K562 (cell line): Measurements from ENCODE around the gene CD47. TPM values are rescaled to one million over a fixed set of nuclear protein-coding genes. Genes with fewer than 3 reads are reported as not detected.
A peak's percentile ranks its signal among the peaks of the same experiment; 100 is the strongest.

Source experiments
- BRCA1 ChIP-seq, 2 experiments: fragments of 450-650 bp in 1 of 2; sonication (generic) in 1 of 2; formaldehyde crosslinking in 1 of 2; IDR thresholded peaks; 2 replicates each; pipeline versions ENCODE4 v1.5.0 to v1.6.1; 2017 to 2020; ENCODE audit warnings: mild to moderate bottlenecking in 1 of 2, missing genetic modification reagents in 1 of 2
- CBFA2T2 ChIP-seq: fragments of 450-650 bp; conservative IDR thresholded peaks from 2 replicates; pipeline ENCODE4 v1.6.1; 2017; ENCODE audit warnings: mild to moderate bottlenecking
- EHMT2 ChIP-seq: fragments of 450-650 bp; IDR thresholded peaks from 2 replicates; pipeline ENCODE4 v1.6.1; 2018; ENCODE audit warnings: antibody characterized with exemption
- EZH2 ChIP-seq: IDR thresholded peaks from 2 replicates; pipeline ENCODE4 v1.6.1; 2012; ENCODE audit warnings: low read depth, mild to moderate bottlenecking, inconsistent platforms, low read length, borderline replicate concordance
- GATAD2A ChIP-seq: fragments of 450-650 bp; IDR thresholded peaks from 2 replicates; pipeline ENCODE4 v1.6.1; 2017
- GMEB1 ChIP-seq: fragments of 250-450 bp; sonication (Bioruptor Pico); IDR thresholded peaks from 2 replicates; pipeline ENCODE4 v1.4.0; 2020; ENCODE audit warnings: mild to moderate bottlenecking
- HNRNPH1 ChIP-seq: fragments of 200-400 bp; formaldehyde crosslinking; optimal IDR thresholded peaks from 2 replicates; pipeline ENCODE3; 2017; ENCODE audit warnings: low read depth, mild to moderate bottlenecking, low read length, moderate library complexity
- KHSRP ChIP-seq: fragments of 450-650 bp; IDR thresholded peaks from 2 replicates; pipeline ENCODE4 v1.6.1; 2017
- MECOM ChIP-seq: fragments of 250-450 bp; sonication (Bioruptor Pico); IDR thresholded peaks from 2 replicates; pipeline ENCODE4 v1.8.0; 2022; ENCODE audit warnings: inconsistent platforms
- NBN ChIP-seq: fragments of 450-650 bp; IDR thresholded peaks from 2 replicates; pipeline ENCODE4 v1.6.1; 2016; ENCODE audit warnings: low read depth, mild to moderate bottlenecking
- NONO ChIP-seq, 2 experiments: fragments of 200-400 bp in 1 of 2; fragments of 450-650 bp in 1 of 2; formaldehyde crosslinking in 1 of 2; IDR thresholded peaks; 2 replicates each; pipeline ENCODE4 v1.6.1; 2017; ENCODE audit warnings: low read depth in 2 of 2, mild to moderate bottlenecking in 2 of 2, moderate library complexity in 2 of 2, low read length in 1 of 2
- NRF1 ChIP-seq, 2 experiments: fragments of 450-650 bp; IDR thresholded peaks in 1 of 2; conservative IDR thresholded peaks in 1 of 2; 2 replicates each; pipeline ENCODE4 v1.6.1; 2014; ENCODE audit warnings: mild to moderate bottlenecking in 2 of 2
- NUFIP1 ChIP-seq: fragments of 450-650 bp; IDR thresholded peaks from 2 replicates; pipeline ENCODE4 v1.6.1; 2018; ENCODE audit not compliant: partially characterized antibody
- PHF20 ChIP-seq: fragments of 450-650 bp; IDR thresholded peaks from 2 replicates; pipeline ENCODE4 v1.6.1; 2018; ENCODE audit not compliant: partially characterized antibody
- POLR2AphosphoS2 ChIP-seq: IDR thresholded peaks from 2 replicates; pipeline ENCODE4 v1.6.1; 2012; ENCODE audit warnings: low read length, improper control_type of control experiment
- PTRF ChIP-seq: fragments of 450-650 bp; IDR thresholded peaks from 2 replicates; pipeline ENCODE4 v1.6.1; 2016; ENCODE audit warnings: mild to moderate bottlenecking, missing genetic modification characterization, missing compliant biosample characterization
- RBM25 ChIP-seq: fragments of 200-400 bp; formaldehyde crosslinking; IDR thresholded peaks from 2 replicates; pipeline ENCODE4 v1.6.1; 2018; ENCODE audit warnings: low read length, low read depth, moderate library complexity; ENCODE audit not compliant: severe bottlenecking
- RNF219 ChIP-seq: fragments of 250-450 bp; sonication (Bioruptor Pico); IDR thresholded peaks from 2 replicates; pipeline ENCODE4 v1.5.0; 2022; ENCODE audit warnings: mild to moderate bottlenecking
- SRSF1 ChIP-seq: fragments of 200-400 bp; formaldehyde crosslinking; IDR thresholded peaks from 2 replicates; pipeline ENCODE4 v1.6.1; 2017; ENCODE audit warnings: mild to moderate bottlenecking, low read depth, low read length, moderate library complexity
- STAT5B ChIP-seq: fragments of 250-450 bp; sonication (Bioruptor Pico); IDR thresholded peaks from 2 replicates; pipeline ENCODE4 v1.8.0; 2021; ENCODE audit warnings: mild to moderate bottlenecking, inconsistent platforms
- SUPT5H ChIP-seq: fragments of 450-650 bp; IDR thresholded peaks from 2 replicates; pipeline ENCODE4 v1.6.1; 2016
- ZNF354B ChIP-seq: fragments of 250-450 bp; sonication (Bioruptor Pico); IDR thresholded peaks from 2 replicates; pipeline ENCODE4 v1.4.0; 2020
- ZNF395 ChIP-seq: fragments of 200-800 bp; sonication (Bioruptor generic); IDR thresholded peaks from 2 replicates; pipeline ENCODE4 v1.6.1; 2017; ENCODE audit warnings: missing genetic modification characterization, missing compliant biosample characterization
- ZNF57 ChIP-seq: fragments of 450-650 bp; formaldehyde crosslinking; IDR thresholded peaks from 2 replicates; pipeline ENCODE4 v1.4.0; 2020; ENCODE audit warnings: mild to moderate bottlenecking, moderate library complexity
- ZNF589 ChIP-seq: fragments of 200-800 bp; sonication (Bioruptor generic); IDR thresholded peaks from 2 replicates; pipeline ENCODE4 v1.6.1; 2016; ENCODE audit warnings: low read depth, missing genetic modification characterization, missing compliant biosample characterization
- ZNF644 ChIP-seq: fragments of 200-800 bp; sonication (Bioruptor generic); IDR thresholded peaks from 2 replicates; pipeline ENCODE4 v1.6.1; 2016; ENCODE audit warnings: low read depth, missing genetic modification characterization, missing compliant biosample characterization
- ZNF785 ChIP-seq: fragments of 250-450 bp; sonication (Bioruptor Pico); IDR thresholded peaks from 2 replicates; pipeline ENCODE4 v1.4.0; 2020; ENCODE audit warnings: mild to moderate bottlenecking
- polyA plus RNA-seq, 8 experiments: library from polyadenylated mRNA; depleted of rRNA in 4 of 8; stranded (reverse) in 5 of 8; unstranded in 3 of 8; fragments of >200 nt; fragmentation: Nextera tagmentation in 2 of 8; fragmentation: Illumina TruSeq in 1 of 8; extraction: Ambion mirVana in 2 of 8; extraction: Trizol in 1 of 8; gene quantifications; 2 replicates each; pipeline versions ENCODE4 v1.2.1 to v1.2.3, GENCODE V29; 2011 to 2014; ENCODE audit warnings: inconsistent platforms in 1 of 8, missing spikeins in 1 of 8
- total RNA-seq, 7 experiments: library from RNA; depleted of rRNA in 6 of 7; stranded (reverse); fragments of >200 nt in 6 of 7; fragmentation: Illumina TruSeq in 2 of 7; extraction: Trizol in 2 of 7; gene quantifications; 2 replicates each; pipeline versions ENCODE4 v1.2.1 to v1.2.3, GENCODE V29; 2011 to 2021; ENCODE audit warnings: low replicate concordance in 1 of 7

Gene CD47
- total and polyA plus RNA-seq, 9 of the 15 experiments (the other 6 are each of a cell fraction or from before 2014, with no cell fraction given), result 10.2 to 62.6 (median 36.3) TPM

DNA sequence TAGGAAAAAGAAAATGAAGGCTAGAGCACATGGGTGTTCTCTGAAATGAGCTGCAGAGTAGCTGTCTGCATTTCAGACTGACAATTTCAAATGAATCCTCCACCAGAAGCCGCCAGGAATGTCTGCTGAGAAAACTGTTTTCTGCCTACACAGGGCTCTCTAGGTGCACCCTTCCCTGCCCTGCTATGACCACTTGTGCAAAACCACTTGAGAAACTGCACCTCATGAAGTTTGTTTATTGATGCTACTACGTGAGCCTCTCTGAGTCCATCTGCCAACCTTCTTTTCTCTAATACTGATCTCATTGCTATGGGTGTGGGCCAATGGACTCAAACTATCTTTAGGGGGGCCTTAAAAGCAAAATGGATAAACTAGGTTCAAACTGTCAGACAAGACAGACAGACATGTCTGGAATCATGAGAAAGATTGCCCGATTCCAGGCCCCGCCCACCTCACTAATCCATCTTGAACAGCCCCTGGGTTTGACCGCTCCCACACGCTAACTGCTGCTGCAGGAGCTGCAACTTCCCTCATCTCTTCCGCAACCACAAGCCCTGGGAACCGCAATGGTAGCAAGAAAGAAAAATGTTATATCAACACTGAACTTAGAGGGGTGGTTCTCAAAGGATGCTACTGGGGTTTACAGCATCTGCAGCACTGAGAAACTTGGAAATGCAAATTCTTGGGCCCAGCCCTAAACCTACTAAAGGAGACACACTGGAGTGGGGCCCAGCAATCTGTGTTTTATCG is 9.0 kb upstream of the CD47 start (continued):
- TF ChIP-seq SRSF1 (no peak), RBM25 (no peak), KHSRP (no peak), ZNF589 (no peak; the same call in 1 of the 2 replicates), BRCA1 (IDR thresholded peaks at IDR 0.05) (no peak), BRCA1 (CRISPR knock-in tag; IDR thresholded peaks at IDR 0.05) (no peak), SUPT5H (no peak), NRF1 (conservative IDR thresholded peaks at IDR 0.05 in 1 of 2, IDR thresholded peaks at IDR 0.05 in 1 of 2) (no peak), RNF219 (CRISPR knock-in tag) (no peak), POLR2AphosphoS2 (no peak), EZH2 (no peak), GATAD2A (no peak), STAT5B (no peak), ZNF644 (tag) (no peak), PTRF (tag) (no peak), ZNF57 (no peak), NUFIP1 (no peak), EHMT2 (no peak), GMEB1 (CRISPR knock-in tag) (no peak), MECOM (CRISPR knock-in tag) (no peak), ZNF354B (CRISPR knock-in tag) (no peak), ZNF785 (CRISPR knock-in tag) (no peak), HNRNPH1 (no peak), CBFA2T2 (peak; percentile 73), NONO (IDR thresholded peaks at IDR 0.05; ENCODE audit: low read depth in 2 of 2, low read length in 1 of 2) (no peak), ZNF395 (CRISPR knock-in tag) (no peak), NBN (no peak), PHF20 (no peak)
